HL-60 (cell line): ENCODE measurements around the gene PRICKLE4.

Source experiments
- TF ChIP-seq, protein P1 (sequence below): IDR thresholded peaks from one replicate; pipeline ENCODE4 v1.5.1; 2011; ENCODE audit warnings: low read length, control low read depth, inconsistent platforms; ENCODE audit not compliant: insufficient read depth
- TF ChIP-seq, protein P2 (sequence below): IDR thresholded peaks from 2 replicates; pipeline ENCODE4 v1.6.1; 2012; ENCODE audit warnings: low read depth; ENCODE audit not compliant: insufficient replicate concordance

DNA sequence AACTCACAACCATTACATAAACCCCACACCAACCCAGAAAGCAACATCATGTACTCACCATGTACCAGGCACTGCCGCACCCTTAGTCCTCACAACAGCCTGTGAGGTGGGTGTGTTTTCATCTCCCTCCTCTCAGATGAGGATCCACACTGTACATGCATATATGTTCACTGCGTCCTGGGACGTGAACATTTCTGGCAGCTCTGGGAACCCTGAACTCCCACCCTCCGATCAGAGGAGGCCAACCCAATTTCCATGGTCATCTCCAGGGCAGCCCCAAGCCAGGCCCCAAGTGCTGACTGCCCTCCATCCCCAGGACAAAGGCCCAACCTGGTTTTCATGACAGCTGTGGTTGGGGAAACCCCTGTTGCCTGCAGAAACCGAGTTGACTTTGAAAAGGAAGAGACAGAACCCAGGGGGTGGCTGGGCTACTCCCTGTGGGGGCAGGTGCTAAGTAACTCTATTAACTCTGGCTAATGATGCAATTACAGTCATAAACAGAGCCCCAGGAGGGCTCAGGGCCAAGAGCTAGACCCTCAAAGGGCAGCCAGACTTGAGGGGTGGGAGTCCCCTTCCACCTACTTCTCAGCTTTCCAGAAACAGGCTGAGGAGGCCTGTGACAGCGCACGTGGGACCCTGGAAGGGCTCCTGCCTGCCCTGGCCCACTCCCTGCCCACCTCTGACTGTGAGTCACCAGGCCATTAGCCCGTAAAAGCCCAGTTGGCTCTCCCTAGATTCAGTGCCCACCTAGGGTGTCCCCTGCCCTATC is 47.8 kb upstream of the PRICKLE4 start:
- TF ChIP-seq, protein P1, sequence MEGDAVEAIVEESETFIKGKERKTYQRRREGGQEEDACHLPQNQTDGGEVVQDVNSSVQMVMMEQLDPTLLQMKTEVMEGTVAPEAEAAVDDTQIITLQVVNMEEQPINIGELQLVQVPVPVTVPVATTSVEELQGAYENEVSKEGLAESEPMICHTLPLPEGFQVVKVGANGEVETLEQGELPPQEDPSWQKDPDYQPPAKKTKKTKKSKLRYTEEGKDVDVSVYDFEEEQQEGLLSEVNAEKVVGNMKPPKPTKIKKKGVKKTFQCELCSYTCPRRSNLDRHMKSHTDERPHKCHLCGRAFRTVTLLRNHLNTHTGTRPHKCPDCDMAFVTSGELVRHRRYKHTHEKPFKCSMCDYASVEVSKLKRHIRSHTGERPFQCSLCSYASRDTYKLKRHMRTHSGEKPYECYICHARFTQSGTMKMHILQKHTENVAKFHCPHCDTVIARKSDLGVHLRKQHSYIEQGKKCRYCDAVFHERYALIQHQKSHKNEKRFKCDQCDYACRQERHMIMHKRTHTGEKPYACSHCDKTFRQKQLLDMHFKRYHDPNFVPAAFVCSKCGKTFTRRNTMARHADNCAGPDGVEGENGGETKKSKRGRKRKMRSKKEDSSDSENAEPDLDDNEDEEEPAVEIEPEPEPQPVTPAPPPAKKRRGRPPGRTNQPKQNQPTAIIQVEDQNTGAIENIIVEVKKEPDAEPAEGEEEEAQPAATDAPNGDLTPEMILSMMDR, result no peak
- TF ChIP-seq, protein P2, sequence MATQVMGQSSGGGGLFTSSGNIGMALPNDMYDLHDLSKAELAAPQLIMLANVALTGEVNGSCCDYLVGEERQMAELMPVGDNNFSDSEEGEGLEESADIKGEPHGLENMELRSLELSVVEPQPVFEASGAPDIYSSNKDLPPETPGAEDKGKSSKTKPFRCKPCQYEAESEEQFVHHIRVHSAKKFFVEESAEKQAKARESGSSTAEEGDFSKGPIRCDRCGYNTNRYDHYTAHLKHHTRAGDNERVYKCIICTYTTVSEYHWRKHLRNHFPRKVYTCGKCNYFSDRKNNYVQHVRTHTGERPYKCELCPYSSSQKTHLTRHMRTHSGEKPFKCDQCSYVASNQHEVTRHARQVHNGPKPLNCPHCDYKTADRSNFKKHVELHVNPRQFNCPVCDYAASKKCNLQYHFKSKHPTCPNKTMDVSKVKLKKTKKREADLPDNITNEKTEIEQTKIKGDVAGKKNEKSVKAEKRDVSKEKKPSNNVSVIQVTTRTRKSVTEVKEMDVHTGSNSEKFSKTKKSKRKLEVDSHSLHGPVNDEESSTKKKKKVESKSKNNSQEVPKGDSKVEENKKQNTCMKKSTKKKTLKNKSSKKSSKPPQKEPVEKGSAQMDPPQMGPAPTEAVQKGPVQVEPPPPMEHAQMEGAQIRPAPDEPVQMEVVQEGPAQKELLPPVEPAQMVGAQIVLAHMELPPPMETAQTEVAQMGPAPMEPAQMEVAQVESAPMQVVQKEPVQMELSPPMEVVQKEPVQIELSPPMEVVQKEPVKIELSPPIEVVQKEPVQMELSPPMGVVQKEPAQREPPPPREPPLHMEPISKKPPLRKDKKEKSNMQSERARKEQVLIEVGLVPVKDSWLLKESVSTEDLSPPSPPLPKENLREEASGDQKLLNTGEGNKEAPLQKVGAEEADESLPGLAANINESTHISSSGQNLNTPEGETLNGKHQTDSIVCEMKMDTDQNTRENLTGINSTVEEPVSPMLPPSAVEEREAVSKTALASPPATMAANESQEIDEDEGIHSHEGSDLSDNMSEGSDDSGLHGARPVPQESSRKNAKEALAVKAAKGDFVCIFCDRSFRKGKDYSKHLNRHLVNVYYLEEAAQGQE, result no peak
